Measurements from ENCODE around the gene ADARB2.

Gene ADARB2

DNA sequence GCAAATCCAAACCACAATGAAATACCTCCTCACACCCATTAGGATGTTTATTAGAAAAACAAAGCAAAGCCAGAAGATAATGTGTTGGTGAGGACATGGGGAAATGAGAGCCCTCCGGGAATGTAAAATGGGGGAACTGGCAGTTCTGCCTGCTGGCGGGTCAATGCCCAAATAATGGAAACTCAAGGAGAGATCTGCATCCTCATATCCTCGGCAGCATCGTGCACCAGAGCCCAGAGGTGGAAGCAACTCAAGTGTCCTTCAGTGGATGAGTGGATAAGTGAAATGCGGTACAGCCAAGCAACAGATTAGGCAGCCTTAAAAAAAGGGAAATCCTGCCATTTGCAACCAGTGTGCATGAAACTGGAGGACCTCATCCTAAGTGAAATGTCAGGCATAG is 356.0 kb downstream of the ADARB2 start:
- Histone ChIP-seq H3K36me3 (ENCODE audit: control insufficient read depth, insufficient read depth, low read length) (no peaks in the 10 kb centered on the region), H3K4me3 (ENCODE audit: low read depth, low read length) (no peak overlapping the region), H3K9ac (ENCODE audit: low read depth, low read length) (no peak overlapping the region), H3K9me3 (ENCODE audit: control insufficient read depth, insufficient read depth, low read length) (no peaks in the 10 kb centered on the region), H3K4me1 (ENCODE audit: control insufficient read depth, insufficient read depth, low read length) (peaks cover 14% of the 10 kb centered on the region), H3K27me3 (ENCODE audit: control insufficient read depth, insufficient read depth, low read length) (no peaks in the 10 kb centered on the region)

DNA sequence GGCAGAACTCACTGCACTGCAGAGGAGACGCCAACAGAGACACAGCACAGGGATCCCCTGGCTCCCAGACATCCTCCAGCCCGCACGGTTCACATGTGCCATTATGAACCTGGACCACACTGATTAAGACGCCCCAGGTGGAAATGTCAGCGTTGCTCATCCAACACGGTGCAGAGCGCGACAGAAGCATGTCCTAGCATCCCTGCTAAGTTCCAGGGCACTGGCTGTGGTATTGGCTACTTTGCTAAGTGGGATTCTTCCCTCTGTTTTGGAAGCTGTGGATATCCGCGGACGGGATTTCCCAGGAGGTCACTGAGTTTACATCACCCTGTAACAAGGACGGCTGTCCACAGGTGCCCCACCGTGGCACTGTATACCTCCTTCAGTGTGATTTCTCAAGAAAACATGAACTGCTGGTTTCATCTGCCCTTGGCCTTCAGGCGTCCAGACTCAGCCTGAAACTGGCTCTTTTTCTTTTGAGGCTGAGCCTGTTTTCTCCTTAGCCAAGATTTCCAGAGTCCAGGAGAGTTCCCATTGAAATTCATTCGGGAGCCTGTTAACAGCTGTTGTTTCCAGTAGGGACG is 357.1 kb downstream of the ADARB2 start:
- Histone ChIP-seq H3K36me3 (ENCODE audit: control insufficient read depth, insufficient read depth, low read length) (no peaks in the 10 kb centered on the region), H3K4me1 (ENCODE audit: control insufficient read depth, insufficient read depth, low read length) (peaks cover 14% of the 10 kb centered on the region), H3K4me3 (ENCODE audit: low read depth, low read length) (no peak overlapping the region), H3K9ac (ENCODE audit: low read depth, low read length) (no peak overlapping the region), H3K9me3 (ENCODE audit: control insufficient read depth, insufficient read depth, low read length) (no peaks in the 10 kb centered on the region), H3K27me3 (ENCODE audit: control insufficient read depth, insufficient read depth, low read length) (no peaks in the 10 kb centered on the region)

- no peaks in the 10 kb centered on the region for H3K9me3 ChIP-seq (ENCODE audit: control insufficient read depth, insufficient read depth, low read length)
- no peak overlapping the region for H3K4me3 ChIP-seq (ENCODE audit: low read depth, low read length)
- H3K36me3 ChIP-seq (ENCODE audit: control insufficient read depth, insufficient read depth, low read length): no peaks in the 10 kb centered on the region
- H3K9ac ChIP-seq (ENCODE audit: low read depth, low read length): no peak overlapping the region
- H3K27me3 ChIP-seq (ENCODE audit: control insufficient read depth, insufficient read depth, low read length): no peaks in the 10 kb centered on the region
- H3K4me1 ChIP-seq (ENCODE audit: control insufficient read depth, insufficient read depth, low read length): peaks cover 14% of the 10 kb centered on the region
Observed at GRCh38 chr10:1379601-1380000, 357.7 kb downstream of the ADARB2 start.

DNA sequence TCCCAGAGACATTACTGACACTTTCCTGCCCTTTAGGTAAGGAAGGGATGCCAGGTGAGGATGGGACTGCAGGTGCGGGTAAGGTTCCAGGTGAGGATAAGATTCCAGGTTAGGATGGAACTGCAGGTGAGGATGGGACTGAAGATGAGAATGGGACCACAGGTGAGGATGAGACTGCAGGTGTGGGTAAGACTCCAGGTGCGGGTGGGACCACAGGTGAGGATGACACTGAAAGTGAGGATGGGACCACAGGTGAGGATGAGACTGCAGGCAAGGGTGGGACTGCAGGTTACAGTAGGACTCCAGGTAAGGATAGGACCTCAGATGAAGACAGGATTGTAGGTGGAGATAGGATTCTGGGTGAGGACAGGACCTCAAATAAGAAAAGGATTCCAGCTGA is 358.9 kb downstream of the ADARB2 start:
- Histone ChIP-seq H3K4me1 (ENCODE audit: control insufficient read depth, insufficient read depth, low read length) (peaks cover 14% of the 10 kb centered on the region), H3K27me3 (ENCODE audit: control insufficient read depth, insufficient read depth, low read length) (no peaks in the 10 kb centered on the region), H3K9me3 (ENCODE audit: control insufficient read depth, insufficient read depth, low read length) (no peaks in the 10 kb centered on the region), H3K4me3 (ENCODE audit: low read depth, low read length) (no peak overlapping the region), H3K36me3 (ENCODE audit: control insufficient read depth, insufficient read depth, low read length) (no peaks in the 10 kb centered on the region), H3K9ac (ENCODE audit: low read depth, low read length) (no peak overlapping the region)

DNA sequence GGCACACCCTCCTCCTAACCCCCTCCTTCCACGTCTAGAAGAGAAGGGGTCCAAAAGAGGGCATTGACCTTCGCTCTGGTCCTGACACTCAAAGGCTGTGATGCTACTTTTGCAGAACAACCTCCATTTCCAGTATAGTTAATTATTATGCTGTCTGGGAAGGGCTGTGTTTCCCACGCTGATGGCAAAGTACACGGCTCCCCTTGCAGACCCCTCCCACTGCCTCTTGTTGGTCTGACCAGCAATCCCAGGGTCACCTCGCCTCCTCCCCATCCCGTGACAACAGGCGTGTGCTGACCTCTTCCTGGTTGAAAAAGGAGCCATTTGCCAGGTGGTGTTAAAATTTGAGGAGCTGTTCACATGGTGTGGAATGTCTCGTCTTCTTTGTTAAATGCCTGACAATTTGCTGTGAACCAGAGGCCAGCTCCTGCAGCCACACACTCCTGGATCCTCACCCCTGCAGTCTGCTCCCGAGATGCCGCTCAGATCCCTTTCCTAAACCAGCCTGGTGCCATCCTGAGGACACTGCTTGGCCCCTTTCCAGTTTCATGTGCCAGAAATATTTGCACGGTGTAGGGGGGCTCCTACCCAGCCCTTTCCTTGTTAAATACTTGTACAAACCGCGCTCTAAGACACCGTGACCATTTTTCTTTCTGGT is 359.5 kb downstream of the ADARB2 start:
- no peaks in the 10 kb centered on the region for H3K27me3 ChIP-seq (ENCODE audit: control insufficient read depth, insufficient read depth, low read length)
- no peaks in the 10 kb centered on the region for H3K9me3 ChIP-seq (ENCODE audit: control insufficient read depth, insufficient read depth, low read length)

DNA sequence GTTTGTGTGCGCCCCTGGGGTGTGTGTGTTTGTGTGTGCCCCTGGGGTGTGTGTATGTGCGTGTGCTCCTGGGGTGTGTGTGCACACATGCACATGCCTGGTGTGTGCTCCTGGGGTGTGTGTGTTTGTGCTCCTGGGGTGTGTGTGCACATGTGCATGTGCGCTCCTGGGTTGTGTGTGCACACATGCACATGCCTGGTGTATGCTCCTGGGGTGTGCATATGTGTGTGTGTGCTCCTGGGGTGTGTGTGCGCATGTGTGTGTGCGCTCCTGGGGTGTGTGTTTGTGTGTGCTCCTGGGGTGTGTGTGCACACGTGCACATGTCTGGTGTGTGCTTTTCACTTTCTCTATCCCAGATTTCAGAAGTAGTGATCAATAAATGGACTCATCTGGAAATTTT is 360.1 kb downstream of the ADARB2 start:
- H3K36me3 ChIP-seq (ENCODE audit: control insufficient read depth, insufficient read depth, low read length): no peaks in the 10 kb centered on the region
- H3K9ac ChIP-seq (ENCODE audit: low read depth, low read length): no peak overlapping the region
- H3K4me3 ChIP-seq (ENCODE audit: low read depth, low read length): no peak overlapping the region
- H3K4me1 ChIP-seq (ENCODE audit: control insufficient read depth, insufficient read depth, low read length): peaks cover 14% of the 10 kb centered on the region
- no peaks in the 10 kb centered on the region for H3K9me3 ChIP-seq (ENCODE audit: control insufficient read depth, insufficient read depth, low read length)
- no peaks in the 10 kb centered on the region for H3K27me3 ChIP-seq (ENCODE audit: control insufficient read depth, insufficient read depth, low read length)

More for the DNA sequence above, 359.5 kb downstream of the ADARB2 start:
- H3K36me3 ChIP-seq (ENCODE audit: control insufficient read depth, insufficient read depth, low read length): no peaks in the 10 kb centered on the region
- H3K4me3 ChIP-seq (ENCODE audit: low read depth, low read length): no peak overlapping the region
- peaks cover 14% of the 10 kb centered on the region for H3K4me1 ChIP-seq (ENCODE audit: control insufficient read depth, insufficient read depth, low read length)
- H3K9ac ChIP-seq (ENCODE audit: low read depth, low read length): no peak overlapping the region

- Histone ChIP-seq H3K4me1 (ENCODE audit: control insufficient read depth, insufficient read depth, low read length) (peaks cover 13% of the 10 kb centered on the region), H3K9ac (ENCODE audit: low read depth, low read length) (no peak overlapping the region), H3K36me3 (ENCODE audit: control insufficient read depth, insufficient read depth, low read length) (no peaks in the 10 kb centered on the region), H3K27me3 (ENCODE audit: control insufficient read depth, insufficient read depth, low read length) (no peaks in the 10 kb centered on the region), H3K9me3 (ENCODE audit: control insufficient read depth, insufficient read depth, low read length) (no peaks in the 10 kb centered on the region), H3K4me3 (ENCODE audit: low read depth, low read length) (no peak overlapping the region)
Observed at GRCh38 chr10:1376384-1376945, 360.9 kb downstream of the ADARB2 start.

DNA sequence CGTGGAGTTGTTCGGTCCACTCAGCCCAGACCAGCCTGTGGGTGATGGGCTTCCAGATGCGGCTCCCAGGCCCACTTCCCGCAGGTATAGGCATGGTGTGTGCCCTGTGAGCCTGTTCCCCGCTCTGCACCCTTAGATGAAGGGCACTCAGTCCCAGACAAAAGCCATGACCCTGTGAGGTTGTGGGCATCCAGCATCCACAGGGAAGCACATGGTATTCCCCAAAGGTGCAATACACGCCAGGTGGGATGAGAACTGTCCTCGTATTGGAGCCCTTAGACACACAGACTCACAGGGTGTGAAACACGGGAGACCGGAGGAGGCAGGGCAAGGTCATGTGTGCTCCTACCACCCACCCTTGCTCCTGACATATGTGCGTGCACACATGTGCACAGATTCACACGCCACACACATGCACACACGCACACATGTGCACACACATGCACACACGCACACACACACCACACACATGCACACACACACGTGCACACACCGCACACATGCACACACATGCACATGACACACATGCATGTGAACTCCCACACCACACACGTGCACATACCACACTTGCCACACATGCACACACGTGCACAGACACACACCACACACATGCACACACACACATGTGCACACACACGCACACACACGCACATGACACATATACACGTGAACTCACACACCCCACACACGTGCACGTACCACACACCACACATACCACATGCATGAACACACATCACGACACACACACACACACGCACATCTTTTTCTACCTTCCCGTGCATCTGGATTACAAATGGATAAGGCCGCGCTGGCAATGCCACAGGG is 361.8 kb downstream of the ADARB2 start:
- H3K4me1 ChIP-seq (ENCODE audit: control insufficient read depth, insufficient read depth, low read length): peaks cover 5% of the 10 kb centered on the region
- no peak overlapping the region for H3K4me3 ChIP-seq (ENCODE audit: low read depth, low read length)
- no peaks in the 10 kb centered on the region for H3K36me3 ChIP-seq (ENCODE audit: control insufficient read depth, insufficient read depth, low read length)
- H3K9me3 ChIP-seq (ENCODE audit: control insufficient read depth, insufficient read depth, low read length): no peaks in the 10 kb centered on the region
- no peaks in the 10 kb centered on the region for H3K27me3 ChIP-seq (ENCODE audit: control insufficient read depth, insufficient read depth, low read length)
- H3K9ac ChIP-seq (ENCODE audit: low read depth, low read length): no peak overlapping the region

- no peaks in the 10 kb centered on the region for H3K9me3 ChIP-seq (ENCODE audit: control insufficient read depth, insufficient read depth, low read length)
Observed at GRCh38 chr10:1374511-1375345, 362.6 kb downstream of the ADARB2 start.

GRCh38 chr10:1373287-1373686 is 364.0 kb downstream of the ADARB2 start:
- Histone ChIP-seq H3K9ac (ENCODE audit: low read depth, low read length) (no peak overlapping the region), H3K4me1 (ENCODE audit: control insufficient read depth, insufficient read depth, low read length) (no peaks in the 10 kb centered on the region), H3K4me3 (ENCODE audit: low read depth, low read length) (no peak overlapping the region)

More at GRCh38 chr10:1374511-1375345, 362.6 kb downstream of the ADARB2 start:
- Histone ChIP-seq H3K36me3 (ENCODE audit: control insufficient read depth, insufficient read depth, low read length) (no peaks in the 10 kb centered on the region), H3K9ac (ENCODE audit: low read depth, low read length) (no peak overlapping the region), H3K4me1 (ENCODE audit: control insufficient read depth, insufficient read depth, low read length) (no peaks in the 10 kb centered on the region), H3K4me3 (ENCODE audit: low read depth, low read length) (no peak overlapping the region), H3K27me3 (ENCODE audit: control insufficient read depth, insufficient read depth, low read length) (no peaks in the 10 kb centered on the region)

GRCh38 chr10:1372212-1372611 is 365.1 kb downstream of the ADARB2 start:
- Histone ChIP-seq H3K36me3 (ENCODE audit: control insufficient read depth, insufficient read depth, low read length) (no peaks in the 10 kb centered on the region), H3K4me3 (ENCODE audit: low read depth, low read length) (no peak overlapping the region), H3K9me3 (ENCODE audit: control insufficient read depth, insufficient read depth, low read length) (no peaks in the 10 kb centered on the region), H3K27me3 (ENCODE audit: control insufficient read depth, insufficient read depth, low read length) (no peaks in the 10 kb centered on the region), H3K4me1 (ENCODE audit: control insufficient read depth, insufficient read depth, low read length) (no peaks in the 10 kb centered on the region), H3K9ac (ENCODE audit: low read depth, low read length) (no peak overlapping the region)

More at GRCh38 chr10:1373287-1373686, 364.0 kb downstream of the ADARB2 start:
- Histone ChIP-seq H3K27me3 (ENCODE audit: control insufficient read depth, insufficient read depth, low read length) (no peaks in the 10 kb centered on the region), H3K9me3 (ENCODE audit: control insufficient read depth, insufficient read depth, low read length) (no peaks in the 10 kb centered on the region), H3K36me3 (ENCODE audit: control insufficient read depth, insufficient read depth, low read length) (no peaks in the 10 kb centered on the region)
